GM15510 (cell line): ENCODE data around the gene IFI27L2.

Experiments used
- POLR2A ChIP-seq: IDR thresholded peaks from 3 replicates; pipeline ENCODE4 v1.6.1; 2011; ENCODE audit warnings: borderline replicate concordance; ENCODE audit not compliant: insufficient read length; ENCODE audit errors: extremely low read depth

IFI27L2 gene

GRCh38 chr14:94117856-94118255, 11.5 kb downstream of the IFI27L2 start:
- TF ChIP-seq POLR2A, result no peak

- TF ChIP-seq POLR2A, result no peak
These were observed 12.7 kb downstream of the IFI27L2 start for GRCh38 chr14:94116701-94117100.

- TF ChIP-seq POLR2A, result no peak
These were observed 13.8 kb downstream of the IFI27L2 start for GRCh38 chr14:94115631-94116030.

GRCh38 chr14:94115058-94115591, 14.3 kb downstream of the IFI27L2 start:
- TF ChIP-seq POLR2A, result no peak

GRCh38 chr14:94114589-94115057, 14.8 kb downstream of the IFI27L2 start:
- TF ChIP-seq POLR2A, result no peak

- no peak for TF ChIP-seq POLR2A
These were observed 15.4 kb downstream of the IFI27L2 start for GRCh38 chr14:94113908-94114588.

GRCh38 chr14:94113490-94113889, 15.9 kb downstream of the IFI27L2 start:
- TF ChIP-seq POLR2A, result no peak

- no peak for TF ChIP-seq POLR2A
These were observed 16.3 kb downstream of the IFI27L2 start for GRCh38 chr14:94113073-94113472.

GRCh38 chr14:94112513-94113063, 16.8 kb downstream of the IFI27L2 start:
- TF ChIP-seq POLR2A, result no peak

GRCh38 chr14:94111276-94112095, 17.9 kb downstream of the IFI27L2 start:
- no peak for TF ChIP-seq POLR2A

- no peak for TF ChIP-seq POLR2A
These were observed 18.7 kb downstream of the IFI27L2 start, which contains the start of gene IFI27 for GRCh38 chr14:94110552-94111181. TSS of gene IFI27 (plus strand) at chr14:94110736.

- no peak for TF ChIP-seq POLR2A
These were observed 19.5 kb downstream of the IFI27L2 start for GRCh38 chr14:94109915-94110250.

GRCh38 chr14:94104731-94105130, 24.7 kb downstream of the IFI27L2 start:
- TF ChIP-seq POLR2A, result no peak

GRCh38 chr14:94103554-94104150, 25.8 kb downstream of the IFI27L2 start:
- no peak for TF ChIP-seq POLR2A
